HG03159 (cell line): ENCODE measurements around the gene ZBTB21.

Experiments used
- ATAC-seq: cut with Tn5 transposase; IDR thresholded peaks from one replicate; pipeline ENCODE4 v1.9.1; 2021; ENCODE audit warnings: mild to moderate bottlenecking, moderate library complexity; ENCODE audit not compliant: unreplicated experiment

Gene ZBTB21

GRCh38 chr21:42021371-42022090 lies 11.4 kb upstream of the ZBTB21 start:
- no peak for ATAC-seq

DNA sequence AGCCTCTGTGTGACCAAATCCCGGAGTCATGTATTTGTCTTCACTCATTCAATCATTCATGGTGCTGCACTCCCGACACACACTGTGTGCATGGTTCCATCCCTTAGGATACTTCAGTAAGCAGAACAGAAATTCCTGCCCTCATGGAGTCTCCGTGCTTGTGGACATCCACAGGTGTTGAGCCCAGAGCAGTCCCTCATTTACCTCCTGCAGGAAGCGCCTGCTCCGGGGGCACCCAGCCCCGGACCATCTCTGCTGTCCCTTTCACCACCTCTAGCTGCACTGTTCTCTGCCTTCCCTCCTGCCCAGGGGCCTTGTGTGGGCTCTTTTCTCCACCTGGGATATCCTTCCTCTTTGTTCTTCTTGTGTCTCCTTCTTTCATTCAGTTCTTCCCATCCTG lies 9.5 kb upstream of the ZBTB21 start:
- no peak for ATAC-seq

- no peak for ATAC-seq
Measured at GRCh38 chr21:42019101-42019605, 9.0 kb upstream of the ZBTB21 start.

DNA sequence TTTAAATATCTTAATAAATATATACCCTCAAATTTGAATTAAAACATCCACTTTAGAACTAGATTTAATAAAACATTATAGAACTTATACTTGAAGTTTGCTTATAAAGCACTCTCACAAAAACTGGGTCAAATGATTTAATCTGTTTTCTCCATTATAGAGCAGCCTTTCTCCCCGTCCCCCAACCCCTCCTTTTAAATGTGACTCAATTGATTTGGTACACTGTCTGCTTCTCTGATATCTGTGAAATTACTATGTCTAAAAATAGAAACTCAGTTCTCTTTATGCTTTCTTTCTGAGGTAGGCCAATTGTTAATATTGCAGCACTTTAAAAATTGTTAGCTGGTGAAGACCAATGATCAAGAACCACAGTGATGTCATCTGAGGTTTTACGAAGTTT lies 6.9 kb upstream of the ZBTB21 start:
- ATAC-seq, result no peak

GRCh38 chr21:42016364-42016985 lies 6.3 kb upstream of the ZBTB21 start:
- ATAC-seq, result no peak

GRCh38 chr21:42013931-42014330 lies 3.8 kb upstream of the ZBTB21 start:
- ATAC-seq, result no peak

DNA sequence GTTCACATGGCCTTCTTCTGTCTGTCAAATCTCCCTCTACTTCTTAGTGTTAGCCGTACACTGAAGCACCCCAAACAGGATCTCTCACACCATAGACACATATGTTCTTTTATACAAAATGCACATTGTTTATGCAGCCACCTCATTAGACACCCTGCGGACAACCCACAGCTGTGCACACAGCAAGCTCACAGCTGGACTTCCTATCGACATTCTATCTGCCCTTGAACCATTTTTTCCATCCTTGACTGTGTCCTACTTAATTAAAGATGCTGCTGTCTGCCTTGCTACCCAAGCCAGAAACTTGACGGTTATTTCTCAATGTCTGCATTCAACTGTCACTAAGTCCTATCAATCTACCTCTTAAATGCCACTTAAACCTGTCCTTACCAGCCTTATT lies 3.2 kb upstream of the ZBTB21 start:
- no peak for ATAC-seq

DNA sequence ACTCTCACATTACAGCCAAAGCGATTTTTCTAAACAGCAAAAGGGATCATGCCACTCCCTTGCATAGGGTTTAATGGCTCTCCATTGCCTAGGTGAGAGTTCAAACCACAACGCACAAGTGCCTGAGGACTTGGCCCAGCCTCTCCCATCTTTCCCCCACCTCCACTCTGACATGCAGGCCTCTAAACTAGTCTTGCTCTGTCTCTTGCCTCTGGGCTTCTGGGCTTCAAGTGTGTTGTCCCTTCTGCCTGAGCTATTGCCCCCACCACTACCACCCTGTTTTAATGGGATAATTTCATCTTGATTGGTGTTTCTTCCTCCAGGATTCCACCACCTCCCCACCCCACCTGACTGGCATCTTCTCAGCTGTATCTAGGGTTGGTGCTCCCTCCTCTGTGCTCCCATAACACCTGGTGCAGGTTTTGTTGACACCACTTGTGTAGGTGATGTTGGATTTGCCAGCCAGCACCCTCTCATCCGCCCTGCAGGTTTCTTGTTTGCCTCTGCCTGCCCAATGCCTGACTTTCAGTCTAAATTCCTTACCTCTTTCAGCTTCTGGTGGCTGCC lies 2.7 kb upstream of the ZBTB21 start:
- no peak for ATAC-seq

- no peak for ATAC-seq
Measured at GRCh38 chr21:42012344-42012743, 2.2 kb upstream of the ZBTB21 start.

DNA sequence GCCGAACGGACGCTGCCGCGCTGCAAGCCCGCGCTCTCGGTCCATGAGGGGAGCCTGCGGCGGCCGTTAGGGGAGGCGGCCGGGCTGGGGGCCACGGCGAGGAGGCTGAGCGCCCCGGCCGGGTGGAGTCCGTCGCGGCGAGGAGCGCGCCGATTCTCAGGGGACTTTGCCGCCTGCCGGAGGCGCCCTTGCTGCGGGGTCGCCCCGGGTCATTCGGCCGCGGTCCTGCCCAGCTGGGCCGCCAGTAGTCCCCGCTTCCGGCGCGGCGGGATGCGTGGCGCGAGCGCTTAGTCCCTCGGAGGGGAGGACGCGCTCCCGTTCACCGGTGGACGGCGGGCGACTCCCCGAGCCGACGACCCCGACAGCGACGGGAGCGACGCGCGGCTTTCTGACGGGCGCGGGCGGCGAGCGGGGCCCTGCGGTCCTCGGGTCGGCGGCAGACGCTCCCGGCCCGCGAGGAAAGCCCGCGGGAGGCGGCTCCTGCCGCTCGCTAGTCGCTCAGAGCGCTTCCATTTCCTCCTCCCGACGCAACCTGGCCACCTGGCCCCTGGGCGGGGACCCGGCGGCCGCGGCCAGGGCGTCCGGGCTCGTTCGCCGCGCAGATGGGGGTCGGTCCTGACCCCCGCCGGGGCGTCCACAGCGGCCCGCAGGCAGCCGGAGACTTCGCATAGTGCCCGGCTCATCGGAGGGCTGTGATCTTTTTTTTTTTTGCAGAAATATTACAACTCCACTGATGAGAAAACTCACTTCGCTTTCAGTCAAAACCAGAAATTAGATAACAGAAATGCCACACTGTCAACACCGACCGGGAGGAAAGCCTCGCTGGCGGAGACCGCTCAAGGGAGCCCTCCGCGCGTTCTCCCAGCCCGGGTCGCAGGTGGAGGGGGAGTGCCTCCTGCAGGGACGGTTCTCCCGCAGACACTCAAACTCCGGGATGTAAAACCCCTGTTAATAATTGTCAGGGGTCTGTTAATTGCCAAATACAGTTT lies 641 bp upstream of the ZBTB21 start:
- ATAC-seq, result peak; percentile 14

DNA sequence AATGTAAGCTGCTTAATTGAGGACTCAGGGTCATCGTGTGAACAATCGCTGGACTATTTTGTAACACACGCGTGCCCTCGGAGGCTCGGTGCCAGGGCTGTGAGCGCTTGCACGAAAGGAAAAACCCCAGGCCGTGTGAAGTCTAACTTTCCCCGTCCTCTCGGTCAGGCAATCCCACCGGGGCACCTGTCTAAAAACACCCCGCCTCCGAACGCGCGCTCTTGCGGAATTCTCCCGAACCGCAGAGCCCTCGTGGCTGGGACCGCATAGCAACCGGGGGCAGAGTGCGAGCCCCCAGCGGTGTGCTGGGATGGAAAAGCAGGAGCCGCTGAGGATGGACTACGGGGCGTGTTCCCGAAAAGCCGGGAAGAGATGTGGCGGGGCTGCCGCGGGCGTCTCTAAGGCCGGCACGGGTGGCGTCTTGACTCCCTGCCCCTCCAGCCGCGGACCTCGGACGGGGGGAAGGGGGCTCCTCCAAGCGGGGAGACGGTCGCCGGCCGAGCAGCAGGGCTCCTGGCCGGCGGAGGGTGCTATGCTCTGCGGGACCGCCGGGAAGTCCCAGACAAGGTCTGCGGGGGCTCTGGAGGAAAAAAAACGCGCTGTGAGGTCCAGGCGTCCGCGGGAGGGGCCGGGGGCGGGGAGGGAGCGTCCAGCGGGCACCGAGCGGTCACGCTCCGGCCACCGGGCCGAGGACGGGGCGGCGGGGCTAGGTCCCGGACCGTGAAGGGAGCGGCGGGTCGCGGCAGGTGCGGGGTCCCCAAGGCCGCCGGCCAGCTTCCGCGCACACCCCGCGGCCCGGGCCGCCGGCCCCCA lies 936 bp downstream of the ZBTB21 start:
- peak; percentile 23 for ATAC-seq

- ATAC-seq, result no peak
Measured at GRCh38 chr21:42007356-42007940, 2.7 kb downstream of the ZBTB21 start.

DNA sequence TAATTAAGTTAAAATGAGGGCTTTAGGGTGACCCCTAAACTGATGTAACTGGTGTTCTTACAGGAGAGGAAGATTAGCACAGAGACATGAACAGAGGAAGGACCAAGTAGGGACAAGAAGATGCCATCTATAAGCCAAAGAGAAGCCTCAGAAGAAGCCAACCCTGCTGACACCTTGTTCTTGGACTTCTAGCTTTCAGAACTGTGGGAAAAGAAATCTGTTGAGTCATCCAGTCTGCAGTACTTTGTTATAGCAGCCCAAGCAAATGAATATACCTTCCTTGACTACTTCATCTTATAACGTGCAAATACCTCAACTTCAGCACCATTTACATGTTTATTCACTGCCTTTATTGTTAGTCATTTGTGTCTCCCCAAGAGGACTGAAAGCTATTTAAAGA lies 3.4 kb downstream of the ZBTB21 start:
- ATAC-seq, result no peak

DNA sequence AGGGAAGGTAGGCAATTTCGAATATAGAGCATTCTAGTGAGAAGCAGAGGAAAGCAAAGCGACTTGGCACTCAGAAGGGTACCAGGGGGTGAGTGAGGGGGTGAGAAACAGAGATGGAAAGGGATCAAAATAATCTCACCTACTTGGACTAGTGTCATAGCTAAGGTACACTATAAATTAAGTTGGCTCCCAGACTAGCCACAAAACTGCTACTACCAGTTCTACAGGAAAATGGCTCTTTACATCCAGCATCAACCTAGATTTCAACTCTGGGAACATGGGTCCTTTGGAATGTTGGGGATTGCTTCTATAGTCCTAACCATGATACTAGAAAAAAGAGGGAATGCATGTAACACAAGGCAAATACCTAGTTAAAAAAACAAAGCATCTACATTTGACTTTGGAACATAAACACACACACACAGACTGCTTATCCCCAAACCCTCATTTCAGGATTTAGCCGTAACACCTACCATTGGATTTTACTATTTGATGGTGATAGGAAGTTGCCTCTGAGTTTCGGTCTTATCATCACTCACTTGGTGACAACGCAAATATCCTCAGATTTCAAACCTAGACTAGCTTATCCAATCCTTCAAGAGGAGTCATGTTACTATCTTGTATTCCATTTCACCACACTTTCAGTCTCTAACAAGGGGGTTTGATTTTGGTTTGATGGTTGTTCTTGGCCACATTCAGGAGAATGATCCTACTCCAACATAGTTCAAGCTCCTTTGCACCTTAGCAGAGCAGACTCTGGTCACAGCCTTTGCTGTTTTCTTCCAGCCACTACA lies 5.6 kb downstream of the ZBTB21 start:
- ATAC-seq, result no peak

DNA sequence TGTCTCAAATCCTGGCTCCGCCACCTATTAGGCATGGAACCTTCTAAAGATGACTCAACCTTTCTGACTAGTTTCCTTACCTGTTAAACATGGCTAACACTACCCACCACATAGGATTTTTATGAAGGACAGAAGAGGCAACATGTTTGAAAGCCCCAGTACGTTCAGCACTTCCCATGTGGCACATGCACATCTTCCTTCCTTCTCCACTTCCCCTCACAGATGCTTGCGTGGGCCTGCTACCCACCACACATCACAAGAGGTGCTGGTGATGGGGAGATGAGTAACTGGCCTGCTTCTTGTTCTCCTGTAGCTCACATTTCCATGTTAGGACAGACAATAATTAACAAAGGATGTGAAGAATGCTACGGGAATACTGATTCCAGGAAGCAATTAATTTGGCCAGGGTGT lies 7.1 kb downstream of the ZBTB21 start:
- no peak for ATAC-seq

DNA sequence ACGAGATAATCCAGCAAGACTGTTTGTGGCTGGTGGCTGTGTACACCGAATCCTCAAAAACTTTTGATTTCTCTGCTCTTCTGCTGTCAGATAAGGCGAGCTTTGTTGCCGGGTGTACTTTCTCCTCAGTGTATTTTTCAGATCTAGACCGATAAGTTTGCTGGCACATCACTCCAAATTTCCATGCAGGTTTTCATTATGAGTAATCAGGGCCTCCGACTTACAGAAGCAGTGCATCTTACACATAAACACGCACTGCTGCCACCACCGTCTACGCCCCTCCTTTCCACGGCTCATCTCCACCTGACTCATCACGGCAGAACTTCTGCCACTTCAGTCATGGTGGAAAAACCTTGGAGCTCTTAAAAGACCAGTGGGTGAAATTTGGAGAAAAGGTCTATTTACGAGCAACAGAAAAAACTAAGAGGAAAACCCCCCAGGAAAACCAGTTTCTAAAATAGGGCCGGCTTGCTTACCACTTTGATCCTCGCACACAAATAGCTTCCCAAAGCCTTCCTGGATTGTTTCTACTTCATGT lies 7.7 kb downstream of the ZBTB21 start:
- peak; percentile 77 for ATAC-seq

GRCh38 chr21:42001781-42002180 lies 8.4 kb downstream of the ZBTB21 start:
- no peak for ATAC-seq

GRCh38 chr21:42000908-42001307 lies 9.3 kb downstream of the ZBTB21 start:
- ATAC-seq, result no peak

DNA sequence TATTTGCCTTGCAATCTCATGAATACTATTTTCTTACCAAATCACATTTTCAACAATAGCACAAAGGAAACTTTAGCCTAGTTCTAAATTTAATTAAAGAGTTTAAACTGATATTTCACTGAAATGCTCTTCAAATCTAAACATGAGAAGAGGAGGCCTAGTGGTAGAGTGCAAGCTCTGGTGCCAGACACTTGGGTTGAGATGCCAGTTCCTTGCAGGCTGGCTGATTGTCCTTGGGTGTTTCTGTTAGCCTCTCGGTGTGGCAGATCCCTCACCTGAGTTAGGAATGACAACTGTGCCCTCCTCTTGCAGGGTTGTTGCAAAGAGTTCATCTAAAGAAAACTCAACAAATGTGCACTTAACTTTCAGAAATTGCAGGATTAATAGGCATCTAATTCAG lies 12.5 kb downstream of the ZBTB21 start:
- no peak for ATAC-seq
